Spleen (tissue), 7 donors: ENCODE results near the gene ENTR1.

ENCODE experiments used
- CTCF ChIP-seq, 11 experiments: fragments of 200-600 bp in 7 of 11; fragments of 450-650 bp in 4 of 11; sonication (generic) in 4 of 11; IDR thresholded peaks in 8 of 11; conservative IDR thresholded peaks in 3 of 11; 1 replicate in 7 of 11; 2 replicates in 4 of 11; pipeline versions ENCODE4 v1.4.0 to v1.8.0; 2016 to 2021; ENCODE audit warnings: antibody characterized with exemption in 11 of 11, inconsistent platforms in 4 of 11, mild to moderate bottlenecking in 1 of 11
- POLR2A ChIP-seq, 3 donors: fragments of 450-650 bp; IDR thresholded peaks; one replicate each; pipeline ENCODE4 v1.5.1; 2017; ENCODE audit warnings: antibody characterized with exemption in 3 of 3, mild to moderate bottlenecking in 1 of 3
- POLR2AphosphoS5 ChIP-seq, 3 donors: sonication (generic); formaldehyde crosslinking; IDR thresholded peaks; one replicate each; pipeline ENCODE4 v1.5.1; 2017; ENCODE audit warnings: antibody characterized with exemption in 3 of 3
- donor health status: DM: no; HTN: no; CAD: no; lungs with moderate emphysema.
- donor health status: DM: no; HTN: no; CAD: no.
- donor health status: DM: no; HTN: no; CAD: no.

- TF ChIP-seq CTCF (IDR thresholded peaks at IDR 0.05 in 8 of 11, conservative IDR thresholded peaks at IDR 0.05 in 3 of 11): no peak
- no peak for TF ChIP-seq POLR2AphosphoS5 (IDR thresholded peaks at IDR 0.05)
- no peak for TF ChIP-seq POLR2A (IDR thresholded peaks at IDR 0.05)
These were observed 40.9 kb upstream of the ENTR1 start for GRCh38 chr9:136451221-136451877.
